ENCODE measurements around the gene AWAT2.

Gene AWAT2

GRCh38 chrX:70088751-70089150 is 39.0 kb upstream of the AWAT2 start:
- Histone ChIP-seq H3K9me3 (ENCODE audit: control insufficient read depth, low read length) (no peaks in the 10 kb centered on the region), H3K18ac (ENCODE audit: low read depth in 1 of 2, low read length in 2 of 2) (no peak overlapping the region)

GRCh38 chrX:70087857-70088630 is 38.3 kb upstream of the AWAT2 start:
- Histone ChIP-seq H2BK120ac (ENCODE audit: low read depth, low read length) (no peak overlapping the region), H4K8ac (ENCODE audit: low read length) (no peak overlapping the region), H3K4ac (ENCODE audit: low read depth in 1 of 2, low read length in 2 of 2) (no peak overlapping the region), H2AFZ (ENCODE audit: low read depth, low read length) (no peak overlapping the region), H3K27me3 (ENCODE audit: control insufficient read depth in 1 of 2, insufficient read depth in 1 of 2, low read length in 2 of 2) (peaks cover 0 to 18% of the 10 kb centered on the region in 2 experiments), H2BK5ac (ENCODE audit: low read depth, low read length, poor library complexity, severe bottlenecking) (no peak overlapping the region), H3K14ac (ENCODE audit: low read length in 2 of 2) (no peak overlapping the region), H3K4me2 (ENCODE audit: low read length, poor library complexity, severe bottlenecking) (no peak overlapping the region), H2AK5ac (ENCODE audit: low read length, severe bottlenecking) (no peak overlapping the region), H4K91ac (ENCODE audit: low read length) (no peak overlapping the region), H3K9ac (ENCODE audit: low read length) (no peak overlapping the region), H3K18ac (ENCODE audit: low read depth in 1 of 2, low read length in 2 of 2) (no peak overlapping the region), H3K36me3 (ENCODE audit: control insufficient read depth in 1 of 2, insufficient read depth in 2 of 2, low read depth in 1 of 2, low read length in 2 of 2) (no peaks in the 10 kb centered on the region), H3K79me1 (replicated peaks; ENCODE audit: low read length, poor library complexity, severe bottlenecking) (no peaks in the 10 kb centered on the region), H2BK15ac (ENCODE audit: low read depth, poor library complexity, severe bottlenecking) (no peak overlapping the region), H3K4me3 (ENCODE audit: insufficient read depth in 1 of 2, low read depth in 1 of 2, low read length in 2 of 2) (no peak overlapping the region), H3K27ac (ENCODE audit: low read length, poor library complexity, severe bottlenecking) (no peak overlapping the region), H2BK12ac (ENCODE audit: low read length in 2 of 2) (no peak overlapping the region), H3K9me3 (ENCODE audit: control insufficient read depth, low read length) (no peaks in the 10 kb centered on the region), H3K23ac (ENCODE audit: low read length in 2 of 2) (no peak overlapping the region), H3K4me1 (ENCODE audit: control insufficient read depth, insufficient read depth, low read depth, low read length) (no peaks in the 10 kb centered on the region)
- peak; percentile 17 for DNase-seq
- WGBS: 83% methylated on average over 9 of the region's 11 CpGs

More at GRCh38 chrX:70088751-70089150, 39.0 kb upstream of the AWAT2 start:
- H3K4ac ChIP-seq (ENCODE audit: low read depth in 1 of 2, low read length in 2 of 2): no peak overlapping the region
- H3K27me3 ChIP-seq (ENCODE audit: control insufficient read depth in 1 of 2, insufficient read depth in 1 of 2, low read length in 2 of 2): peaks cover 0 to 17% of the 10 kb centered on the region in 2 experiments
- no peak overlapping the region for H4K8ac ChIP-seq (ENCODE audit: low read length)
- no peak overlapping the region for H2BK5ac ChIP-seq (ENCODE audit: low read depth, low read length, poor library complexity, severe bottlenecking)
- H3K4me3 ChIP-seq (ENCODE audit: insufficient read depth in 1 of 2, low read depth in 1 of 2, low read length in 2 of 2): no peak overlapping the region
- no peak overlapping the region for H3K23ac ChIP-seq (ENCODE audit: low read length in 2 of 2)
- H3K9ac ChIP-seq (ENCODE audit: low read length): no peak overlapping the region
- H3K4me1 ChIP-seq (ENCODE audit: control insufficient read depth, insufficient read depth, low read depth, low read length): no peaks in the 10 kb centered on the region
- H2AFZ ChIP-seq (ENCODE audit: low read depth, low read length): no peak overlapping the region
- H2BK15ac ChIP-seq (ENCODE audit: low read depth, poor library complexity, severe bottlenecking): no peak overlapping the region
- H2BK120ac ChIP-seq (ENCODE audit: low read depth, low read length): no peak overlapping the region
- H3K36me3 ChIP-seq (ENCODE audit: control insufficient read depth in 1 of 2, insufficient read depth in 2 of 2, low read depth in 1 of 2, low read length in 2 of 2): no peaks in the 10 kb centered on the region
- H3K4me2 ChIP-seq (ENCODE audit: low read length, poor library complexity, severe bottlenecking): no peak overlapping the region
- H2BK12ac ChIP-seq (ENCODE audit: low read length in 2 of 2): no peak overlapping the region
- H3K79me1 ChIP-seq (replicated peaks; ENCODE audit: low read length, poor library complexity, severe bottlenecking): no peaks in the 10 kb centered on the region
- no peak overlapping the region for H2AK5ac ChIP-seq (ENCODE audit: low read length, severe bottlenecking)
- H3K27ac ChIP-seq (ENCODE audit: low read length, poor library complexity, severe bottlenecking): no peak overlapping the region
- no peak for DNase-seq
- no peak overlapping the region for H4K91ac ChIP-seq (ENCODE audit: low read length)
- no peak overlapping the region for H3K14ac ChIP-seq (ENCODE audit: low read length in 2 of 2)

DNA sequence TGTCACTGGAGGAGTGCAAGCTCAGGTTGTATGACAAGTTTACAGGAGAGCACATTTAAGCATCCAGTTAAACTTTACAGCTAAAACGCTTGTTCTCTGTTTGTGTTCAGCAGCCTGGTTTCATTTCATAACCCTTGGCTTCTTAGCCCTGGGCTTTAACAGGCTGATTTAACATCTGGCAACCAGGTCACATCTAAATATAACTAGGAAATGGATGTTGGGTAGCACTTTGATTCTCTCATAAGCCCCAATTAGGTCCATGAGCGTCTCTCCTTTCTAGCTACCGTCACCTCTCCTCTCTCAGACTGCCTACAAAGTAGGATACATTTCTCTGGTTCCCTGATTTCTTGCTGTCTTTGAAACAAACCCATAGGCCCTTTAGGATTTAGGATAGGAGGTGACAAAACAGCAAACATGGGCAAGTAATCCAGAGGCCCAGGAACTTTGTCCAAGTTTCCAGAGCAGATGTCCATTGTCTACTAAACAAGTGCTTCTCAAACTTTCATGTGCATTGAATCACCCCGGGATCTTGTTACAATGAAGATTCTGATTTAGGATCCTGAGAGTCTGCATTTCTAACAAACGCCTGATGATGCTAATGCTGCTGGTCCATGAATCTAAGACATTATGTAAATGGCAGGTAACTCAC is 35.0 kb upstream of the AWAT2 start:
- H3K9ac ChIP-seq (ENCODE audit: low read length): no peak overlapping the region
- no peak overlapping the region for H2BK12ac ChIP-seq (ENCODE audit: low read length in 2 of 2)
- no peaks in the 10 kb centered on the region for H3K4me1 ChIP-seq (ENCODE audit: control insufficient read depth, insufficient read depth, low read depth, low read length)
- no peaks in the 10 kb centered on the region for H3K79me1 ChIP-seq (replicated peaks; ENCODE audit: low read length, poor library complexity, severe bottlenecking)
- no peak overlapping the region for H3K4me2 ChIP-seq (ENCODE audit: low read length, poor library complexity, severe bottlenecking)
- H3K18ac ChIP-seq (ENCODE audit: low read depth in 1 of 2, low read length in 2 of 2): no peak overlapping the region
- no peak overlapping the region for H4K91ac ChIP-seq (ENCODE audit: low read length)
- no peak overlapping the region for H3K4me3 ChIP-seq (ENCODE audit: insufficient read depth in 1 of 2, low read depth in 1 of 2, low read length in 2 of 2)
- H4K8ac ChIP-seq (ENCODE audit: low read length): no peak overlapping the region
- H2BK120ac ChIP-seq (ENCODE audit: low read depth, low read length): no peak overlapping the region
- no peak overlapping the region for H2AFZ ChIP-seq (ENCODE audit: low read depth, low read length)
- no peaks in the 10 kb centered on the region for H3K9me3 ChIP-seq (ENCODE audit: control insufficient read depth, low read length)
- no peak overlapping the region for H2BK15ac ChIP-seq (ENCODE audit: low read depth, poor library complexity, severe bottlenecking)
- WGBS: 78% methylated on average over 3 of the region's 5 CpGs
- H2AK5ac ChIP-seq (ENCODE audit: low read length, severe bottlenecking): no peak overlapping the region
- no peaks in the 10 kb centered on the region for H3K36me3 ChIP-seq (ENCODE audit: control insufficient read depth in 1 of 2, insufficient read depth in 2 of 2, low read depth in 1 of 2, low read length in 2 of 2)
- H3K14ac ChIP-seq (ENCODE audit: low read length in 2 of 2): no peak overlapping the region
- peaks cover 0 to 33% of the 10 kb centered on the region in 2 experiments for H3K27me3 ChIP-seq (ENCODE audit: control insufficient read depth in 1 of 2, insufficient read depth in 1 of 2, low read length in 2 of 2)
- no peak overlapping the region for H3K23ac ChIP-seq (ENCODE audit: low read length in 2 of 2)
- no peak overlapping the region for H3K27ac ChIP-seq (ENCODE audit: low read length, poor library complexity, severe bottlenecking)
- no peak overlapping the region for H3K4ac ChIP-seq (ENCODE audit: low read depth in 1 of 2, low read length in 2 of 2)
- DNase-seq: no peak
- no peak overlapping the region for H2BK5ac ChIP-seq (ENCODE audit: low read depth, low read length, poor library complexity, severe bottlenecking)

DNA sequence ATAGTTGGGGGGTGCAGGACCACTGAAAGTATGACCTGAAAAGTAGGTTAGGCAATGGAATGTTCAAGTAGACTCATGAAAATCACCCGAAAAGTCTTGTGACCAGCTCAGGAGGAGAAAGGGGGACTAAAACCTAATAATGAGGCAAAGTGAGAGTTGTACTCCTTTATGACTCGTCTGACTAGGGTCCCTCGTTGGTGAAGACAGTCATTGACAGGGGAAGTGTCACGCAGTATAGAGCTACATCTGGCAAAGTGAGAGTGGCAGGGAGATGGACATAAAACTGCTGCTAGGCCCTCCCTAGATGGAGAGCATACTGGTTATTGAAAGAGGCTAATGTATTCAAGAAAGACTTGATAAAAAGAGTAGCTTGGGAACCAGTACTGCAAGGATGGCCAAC is 33.0 kb upstream of the AWAT2 start:
- Histone ChIP-seq H2AFZ (ENCODE audit: low read depth, low read length) (no peak overlapping the region), H2AK5ac (ENCODE audit: low read length, severe bottlenecking) (no peak overlapping the region)

More for the DNA sequence above, 33.0 kb upstream of the AWAT2 start:
- Histone ChIP-seq H3K9me3 (ENCODE audit: control insufficient read depth, low read length) (peaks cover 7% of the 10 kb centered on the region), H3K27ac (ENCODE audit: low read length, poor library complexity, severe bottlenecking) (no peak overlapping the region), H4K91ac (ENCODE audit: low read length) (no peak overlapping the region), H3K4ac (ENCODE audit: low read depth in 1 of 2, low read length in 2 of 2) (no peak overlapping the region), H3K36me3 (ENCODE audit: control insufficient read depth in 1 of 2, insufficient read depth in 2 of 2, low read depth in 1 of 2, low read length in 2 of 2) (no peaks in the 10 kb centered on the region), H3K23ac (ENCODE audit: low read length in 2 of 2) (no peak overlapping the region), H4K8ac (ENCODE audit: low read length) (no peak overlapping the region), H2BK15ac (ENCODE audit: low read depth, poor library complexity, severe bottlenecking) (no peak overlapping the region), H3K79me1 (replicated peaks; ENCODE audit: low read length, poor library complexity, severe bottlenecking) (no peaks in the 10 kb centered on the region), H3K4me1 (ENCODE audit: control insufficient read depth, insufficient read depth, low read depth, low read length) (no peaks in the 10 kb centered on the region), H3K4me3 (ENCODE audit: insufficient read depth in 1 of 2, low read depth in 1 of 2, low read length in 2 of 2) (no peak overlapping the region), H3K9ac (ENCODE audit: low read length) (no peak overlapping the region), H2BK120ac (ENCODE audit: low read depth, low read length) (no peak overlapping the region), H3K27me3 (ENCODE audit: control insufficient read depth in 1 of 2, insufficient read depth in 1 of 2, low read length in 2 of 2) (peaks cover 0 to 38% of the 10 kb centered on the region in 2 experiments), H3K4me2 (ENCODE audit: low read length, poor library complexity, severe bottlenecking) (no peak overlapping the region), H2BK5ac (ENCODE audit: low read depth, low read length, poor library complexity, severe bottlenecking) (no peak overlapping the region), H3K14ac (ENCODE audit: low read length in 2 of 2) (no peak overlapping the region), H2BK12ac (ENCODE audit: low read length in 2 of 2) (no peak overlapping the region), H3K18ac (ENCODE audit: low read depth in 1 of 2, low read length in 2 of 2) (no peak overlapping the region)
- 61% methylated on average over 4 of the region's 4 CpGs for WGBS
- DNase-seq: no peak

Measured in mesenchymal stem cell (in vitro differentiated cells and primary cell).